Measurements from ENCODE around the gene CYP2S1. TPM values are rescaled to one million over a fixed set of nuclear protein-coding genes. Genes with fewer than 3 reads are reported as not detected.

Gene CYP2S1
- total RNA-seq, 1 experiment from 2014 or later: 0.19 TPM

DNA sequence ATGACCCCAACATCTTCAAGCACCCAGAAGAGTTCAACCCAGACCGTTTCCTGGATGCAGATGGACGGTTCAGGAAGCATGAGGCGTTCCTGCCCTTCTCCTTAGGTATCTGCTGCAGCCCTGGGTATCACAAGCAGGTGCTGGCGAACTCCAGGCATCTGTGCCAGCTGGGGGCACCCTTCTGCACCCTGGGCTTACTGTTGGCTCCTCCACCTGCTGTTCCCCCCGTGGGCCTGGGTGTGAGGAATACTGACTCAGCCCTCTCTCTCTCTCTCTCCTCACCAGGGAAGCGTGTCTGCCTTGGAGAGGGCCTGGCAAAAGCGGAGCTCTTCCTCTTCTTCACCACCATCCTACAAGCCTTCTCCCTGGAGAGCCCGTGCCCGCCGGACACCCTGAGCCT is 13.0 kb downstream of the CYP2S1 start:
- ChIA-PET POLR2A (ENCODE audit: low non-redundant PET) (no interaction called here), CTCF (interaction anchor here (4.7 kb wide), 1 partner anchor 57 kb away, joined by 49 read pairs; the partner anchor contains the start of gene HNRNPUL1)
- H3K4me1 ChIP-seq (ENCODE audit: insufficient read depth, low read length, poor library complexity, severe bottlenecking): no peaks in the 10 kb centered on the region
- H3K36me3 ChIP-seq (ENCODE audit: insufficient read depth, low read length, poor library complexity, severe bottlenecking): no peaks in the 10 kb centered on the region
- H3K9me3 ChIP-seq (ENCODE audit: low read depth, low read length, poor library complexity, severe bottlenecking): no peaks in the 10 kb centered on the region
- BruUV-seq (replicated peaks): no TSS peak
- TF ChIP-seq, protein P1, sequence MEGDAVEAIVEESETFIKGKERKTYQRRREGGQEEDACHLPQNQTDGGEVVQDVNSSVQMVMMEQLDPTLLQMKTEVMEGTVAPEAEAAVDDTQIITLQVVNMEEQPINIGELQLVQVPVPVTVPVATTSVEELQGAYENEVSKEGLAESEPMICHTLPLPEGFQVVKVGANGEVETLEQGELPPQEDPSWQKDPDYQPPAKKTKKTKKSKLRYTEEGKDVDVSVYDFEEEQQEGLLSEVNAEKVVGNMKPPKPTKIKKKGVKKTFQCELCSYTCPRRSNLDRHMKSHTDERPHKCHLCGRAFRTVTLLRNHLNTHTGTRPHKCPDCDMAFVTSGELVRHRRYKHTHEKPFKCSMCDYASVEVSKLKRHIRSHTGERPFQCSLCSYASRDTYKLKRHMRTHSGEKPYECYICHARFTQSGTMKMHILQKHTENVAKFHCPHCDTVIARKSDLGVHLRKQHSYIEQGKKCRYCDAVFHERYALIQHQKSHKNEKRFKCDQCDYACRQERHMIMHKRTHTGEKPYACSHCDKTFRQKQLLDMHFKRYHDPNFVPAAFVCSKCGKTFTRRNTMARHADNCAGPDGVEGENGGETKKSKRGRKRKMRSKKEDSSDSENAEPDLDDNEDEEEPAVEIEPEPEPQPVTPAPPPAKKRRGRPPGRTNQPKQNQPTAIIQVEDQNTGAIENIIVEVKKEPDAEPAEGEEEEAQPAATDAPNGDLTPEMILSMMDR (conservative IDR thresholded peaks at IDR 0.05; ENCODE audit: low read depth, low read length): no peak
- no peak for TF ChIP-seq EZH2 (IDR thresholded peaks at IDR 0.05; ENCODE audit: borderline replicate concordance, low read depth, low read length, poor library complexity, severe bottlenecking)
- no peak overlapping the region for H3K4me3 ChIP-seq (ENCODE audit: low read depth, low read length, poor library complexity, severe bottlenecking)
- no peak for DNase-seq (ENCODE audit: low spot score)
- intact Hi-C loops (cut with micrococcal nuclease; ENCODE audit: unreplicated experiment): loop anchor here (2.0 to 10.0 kb wide), 2 partner anchors 103 to 359 kb away; no protein-coding TSS in a partner anchor
- H3K27ac ChIP-seq (ENCODE audit: low read depth, low read length, poor library complexity, severe bottlenecking): no peak overlapping the region
- H3K27me3 ChIP-seq (replicated peaks; ENCODE audit: insufficient read depth, low read depth, low read length, poor library complexity): no peaks in the 10 kb centered on the region

DNA sequence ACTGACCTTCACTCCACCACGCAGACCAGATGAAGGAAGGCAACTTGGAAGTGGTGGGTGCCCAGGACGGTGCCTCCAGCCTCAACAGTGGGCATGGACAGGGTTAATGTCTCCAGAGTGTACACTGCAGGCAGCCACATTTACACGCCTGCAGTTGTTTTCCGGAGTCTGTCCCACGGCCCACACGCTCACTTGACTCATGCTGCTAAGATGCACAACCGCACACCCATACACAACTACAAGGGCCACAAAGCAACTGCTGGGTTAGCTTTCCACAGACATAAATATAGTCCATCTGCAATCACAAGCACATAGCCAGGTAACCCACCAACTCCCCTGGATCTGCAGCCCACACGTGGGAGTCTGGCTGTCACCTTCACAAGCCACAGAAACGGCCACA is 13.4 kb downstream of the CYP2S1 start:
- Histone ChIP-seq H3K27me3 (replicated peaks; ENCODE audit: insufficient read depth, low read depth, low read length, poor library complexity) (no peaks in the 10 kb centered on the region), H3K9me3 (ENCODE audit: low read depth, low read length, poor library complexity, severe bottlenecking) (no peaks in the 10 kb centered on the region), H3K36me3 (ENCODE audit: insufficient read depth, low read length, poor library complexity, severe bottlenecking) (no peaks in the 10 kb centered on the region), H3K4me3 (ENCODE audit: low read depth, low read length, poor library complexity, severe bottlenecking) (no peak overlapping the region), H3K27ac (ENCODE audit: low read depth, low read length, poor library complexity, severe bottlenecking) (no peak overlapping the region), H3K4me1 (ENCODE audit: insufficient read depth, low read length, poor library complexity, severe bottlenecking) (no peaks in the 10 kb centered on the region)
- POLR2A ChIA-PET (ENCODE audit: low non-redundant PET): no interaction called here
- no peak for DNase-seq (ENCODE audit: low spot score)
- intact Hi-C loops (cut with micrococcal nuclease; ENCODE audit: unreplicated experiment): loop anchor here (10.0 kb wide), 1 partner anchor 358 kb away; no protein-coding TSS in a partner anchor
- CTCF ChIA-PET: interaction anchor here (0.8 to 4.7 kb wide), 2 partner anchors 57 to 102 kb away, joined by 3 to 49 read pairs; partner anchors contain the start of gene HNRNPUL1
- no TSS peak for BruUV-seq (replicated peaks)
- no peak for TF ChIP-seq EZH2 (IDR thresholded peaks at IDR 0.05; ENCODE audit: borderline replicate concordance, low read depth, low read length, poor library complexity, severe bottlenecking)
- TF ChIP-seq, protein P1 (conservative IDR thresholded peaks at IDR 0.05; ENCODE audit: low read depth, low read length): no peak

DNA sequence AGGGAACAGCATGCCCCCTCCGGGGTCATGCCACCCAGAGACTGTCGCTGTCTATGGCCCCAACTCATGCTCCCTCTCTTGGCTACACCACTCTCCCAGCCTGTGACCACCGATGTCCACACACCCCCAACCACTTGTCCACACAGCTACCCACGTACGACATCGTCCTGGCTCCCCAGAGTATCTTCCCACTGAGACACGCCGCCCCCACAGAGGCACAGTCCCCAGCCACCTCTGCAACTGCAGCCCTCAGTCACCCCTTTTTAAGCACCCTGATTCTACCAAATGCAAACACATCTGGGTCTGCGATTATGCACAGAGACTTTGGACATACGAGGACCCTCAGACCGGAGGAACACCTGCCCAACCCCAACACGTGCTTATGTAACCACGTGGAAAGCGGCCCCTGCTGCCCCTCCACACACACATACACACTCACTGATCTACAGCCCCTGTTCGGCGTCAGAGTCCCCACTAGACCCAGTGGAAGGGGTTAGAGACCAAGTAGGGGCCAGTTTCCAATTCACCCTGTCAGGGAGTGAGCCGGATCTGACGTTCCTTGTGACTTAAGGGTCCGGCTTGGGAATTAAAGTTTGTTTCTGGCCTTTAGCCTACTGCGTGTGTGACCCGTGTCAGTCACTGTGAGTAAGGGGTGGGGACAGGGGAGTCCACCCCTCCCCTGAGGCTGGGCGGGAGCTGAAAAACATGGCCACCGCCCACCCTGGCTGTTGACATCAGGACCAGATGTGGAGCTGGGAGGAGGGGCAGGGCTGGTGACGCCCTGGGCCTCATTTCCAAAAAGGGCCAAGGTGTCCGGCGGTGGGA is 14.1 kb downstream of the CYP2S1 start:
- H3K27me3 ChIP-seq (replicated peaks; ENCODE audit: insufficient read depth, low read depth, low read length, poor library complexity): no peaks in the 10 kb centered on the region
- H3K4me1 ChIP-seq (ENCODE audit: insufficient read depth, low read length, poor library complexity, severe bottlenecking): no peaks in the 10 kb centered on the region
- H3K36me3 ChIP-seq (ENCODE audit: insufficient read depth, low read length, poor library complexity, severe bottlenecking): no peaks in the 10 kb centered on the region
- BruUV-seq (replicated peaks): no TSS peak
- no peak overlapping the region for H3K4me3 ChIP-seq (ENCODE audit: low read depth, low read length, poor library complexity, severe bottlenecking)
- DNase-seq (ENCODE audit: low spot score): no peak
- H3K27ac ChIP-seq (ENCODE audit: low read depth, low read length, poor library complexity, severe bottlenecking): no peak overlapping the region
- intact Hi-C loops (cut with micrococcal nuclease; ENCODE audit: unreplicated experiment): loop anchor here (10.0 kb wide), 1 partner anchor 358 kb away; no protein-coding TSS in a partner anchor
- ChIA-PET CTCF (interaction anchor here (0.8 to 4.7 kb wide), 2 partner anchors 56 to 101 kb away, joined by 3 to 49 read pairs; partner anchors contain the start of gene HNRNPUL1), POLR2A (ENCODE audit: low non-redundant PET) (no interaction called here)
- H3K9me3 ChIP-seq (ENCODE audit: low read depth, low read length, poor library complexity, severe bottlenecking): no peaks in the 10 kb centered on the region
- TF ChIP-seq, protein P1 (conservative IDR thresholded peaks at IDR 0.05; ENCODE audit: low read depth, low read length): no peak
- no peak for TF ChIP-seq EZH2 (IDR thresholded peaks at IDR 0.05; ENCODE audit: borderline replicate concordance, low read depth, low read length, poor library complexity, severe bottlenecking)

Measured in A673 (cell line).